Skeletal muscle cell (primary cell): Measurements from ENCODE around the gene C12orf56.
"Not testable (repeated sequence)": the region's sequence is repeated elsewhere in the genome, so short reads cannot be mapped to it uniquely, and the experiment has no call there.

Experiments
- DNase-seq: peaks from one replicate; pipeline ENCODE4 v3.0.0-alpha.2; 2010; ENCODE audit warnings: low read depth
- H3K4me3 ChIP-seq: 2 replicates; pipeline ENCODE4 v1.5.1; 2011; ENCODE audit warnings: low read depth, mild to moderate bottlenecking, control low read depth, low read length, moderate library complexity

C12orf56 gene

GRCh38 chr12:64320611-64321010, 69.9 kb downstream of the C12orf56 start:
- DNase-seq, result no peak
- H3K4me3 ChIP-seq, result no peak overlapping the region

GRCh38 chr12:64319540-64320225, 70.9 kb downstream of the C12orf56 start:
- H3K4me3 ChIP-seq, DNase-seq: not testable (repeated sequence)

GRCh38 chr12:64318605-64319004, 72.0 kb downstream of the C12orf56 start:
- no peak overlapping the region for H3K4me3 ChIP-seq
- DNase-seq, result peak; percentile 18

GRCh38 chr12:64311877-64312276, 78.7 kb downstream of the C12orf56 start:
- H3K4me3 ChIP-seq, result no peak overlapping the region
- DNase-seq, result no peak

GRCh38 chr12:64304571-64304970, 86.0 kb downstream of the C12orf56 start:
- DNase-seq, result no peak
- no peak overlapping the region for H3K4me3 ChIP-seq

GRCh38 chr12:64299628-64300027, 90.9 kb downstream of the C12orf56 start:
- no peak for DNase-seq

GRCh38 chr12:64296301-64296700, 94.3 kb downstream of the C12orf56 start:
- DNase-seq, result no peak
- no peak overlapping the region for H3K4me3 ChIP-seq

More at GRCh38 chr12:64299628-64300027, 90.9 kb downstream of the C12orf56 start:
- H3K4me3 ChIP-seq, result no peak overlapping the region

- no peak for DNase-seq
- no peak overlapping the region for H3K4me3 ChIP-seq
Observed at GRCh38 chr12:64293654-64294364, 96.7 kb downstream of the C12orf56 start.

- H3K4me3 ChIP-seq, DNase-seq: not testable (repeated sequence)
Observed at GRCh38 chr12:64293174-64293573, 97.4 kb downstream of the C12orf56 start.

- no peak for DNase-seq
- H3K4me3 ChIP-seq, result no peak overlapping the region
Observed at GRCh38 chr12:64286521-64286920, 104.0 kb downstream of the C12orf56 start.

- DNase-seq, result no peak
- no peak overlapping the region for H3K4me3 ChIP-seq
Observed at GRCh38 chr12:64284256-64284655, 106.3 kb downstream of the C12orf56 start.

GRCh38 chr12:64278421-64278820, 112.1 kb downstream of the C12orf56 start:
- H3K4me3 ChIP-seq, result no peak overlapping the region
- no peak for DNase-seq

- H3K4me3 ChIP-seq, result no peak overlapping the region
- no peak for DNase-seq
Observed at GRCh38 chr12:64273527-64274403, 116.8 kb downstream of the C12orf56 start.

- no peak for DNase-seq
- no peak overlapping the region for H3K4me3 ChIP-seq
Observed at GRCh38 chr12:64270411-64270810, 120.1 kb downstream of the C12orf56 start.

GRCh38 chr12:64269161-64269560, 121.4 kb downstream of the C12orf56 start:
- no peak overlapping the region for H3K4me3 ChIP-seq

GRCh38 chr12:64268409-64268808, 122.1 kb downstream of the C12orf56 start:
- no peak for DNase-seq
- no peak overlapping the region for H3K4me3 ChIP-seq

More at GRCh38 chr12:64269161-64269560, 121.4 kb downstream of the C12orf56 start:
- DNase-seq, result no peak

GRCh38 chr12:64265839-64266238, 124.7 kb downstream of the C12orf56 start:
- no peak for DNase-seq

GRCh38 chr12:64261813-64262212, 128.7 kb downstream of the C12orf56 start:
- no peak overlapping the region for H3K4me3 ChIP-seq
- DNase-seq, result no peak

More at GRCh38 chr12:64265839-64266238, 124.7 kb downstream of the C12orf56 start:
- no peak overlapping the region for H3K4me3 ChIP-seq

- no peak for DNase-seq
- H3K4me3 ChIP-seq, result no peak overlapping the region
Observed at GRCh38 chr12:64258576-64258975, 132.0 kb downstream of the C12orf56 start.
